ENCODE results near the gene RAG1.

- TF ChIP-seq EZH2phosphoT487 (IDR thresholded peaks at IDR 0.05; ENCODE audit: borderline replicate concordance, low read depth, low read length) (no peak), CTCF (conservative IDR thresholded peaks at IDR 0.05; ENCODE audit: low read length) (no peak)
Measured at GRCh38 chr11:36628765-36629244, 61.0 kb downstream of the RAG1 start.

Measured in OCI-LY7 (cell line).